HG02970 (cell line): ENCODE results near the gene KRTAP1-1.
"Not testable (repeated sequence)": the region's sequence is repeated elsewhere in the genome, so short reads cannot be mapped to it uniquely, and the experiment has no call there.

Experiments used
- ATAC-seq: cut with Tn5 transposase; IDR thresholded peaks from one replicate; pipeline ENCODE4 v1.9.1; 2021; ENCODE audit warnings: mild to moderate bottlenecking, moderate library complexity, moderate number of reproducible peaks; ENCODE audit not compliant: unreplicated experiment, low FRiP score

The KRTAP1-1 gene

GRCh38 chr17:41040783-41041571, at the start of gene KRTAP1-1:
Gene KRTAP1-1, minus strand, starts transcription at chr17:41041450. Its CDS starts 53 bp downstream, at chr17:41041397.
- not testable (repeated sequence) for ATAC-seq

- not testable (repeated sequence) for ATAC-seq
Measured at GRCh38 chr17:41088760-41089352, 47.6 kb upstream of the KRTAP1-1 start.

GRCh38 chr17:41084100-41084856, 43.0 kb upstream of the KRTAP1-1 start, which contains the start of gene KRTAP4-7:
Gene KRTAP4-7, plus strand, starts transcription at chr17:41084150. Its CDS starts 57 bp downstream, at chr17:41084207.
- not testable (repeated sequence) for ATAC-seq

- ATAC-seq: not testable (repeated sequence)
Measured at GRCh38 chr17:41083427-41083826, 42.2 kb upstream of the KRTAP1-1 start.

GRCh38 chr17:41082626-41083025, 41.4 kb upstream of the KRTAP1-1 start:
- ATAC-seq: no peak

- no peak for ATAC-seq
Measured at GRCh38 chr17:41076788-41077187, 35.5 kb upstream of the KRTAP1-1 start.

GRCh38 chr17:41073676-41074075, 32.4 kb upstream of the KRTAP1-1 start:
- ATAC-seq: no peak

- no peak for ATAC-seq
Measured at GRCh38 chr17:41071606-41072360, 30.5 kb upstream of the KRTAP1-1 start.

GRCh38 chr17:41069031-41069430, 27.8 kb upstream of the KRTAP1-1 start:
- ATAC-seq: no peak

GRCh38 chr17:41067281-41067680, 26.0 kb upstream of the KRTAP1-1 start:
- no peak for ATAC-seq

GRCh38 chr17:41065829-41066624, 24.8 kb upstream of the KRTAP1-1 start, which contains the start of gene KRTAP2-4:
Gene KRTAP2-4, minus strand, starts transcription at chr17:41065879. Its CDS starts 34 bp downstream, at chr17:41065845.
- no peak for ATAC-seq

- ATAC-seq: not testable (repeated sequence)
Measured at GRCh38 chr17:41065016-41065689, 23.9 kb upstream of the KRTAP1-1 start.

GRCh38 chr17:41064301-41064700, 23.1 kb upstream of the KRTAP1-1 start:
- ATAC-seq: no peak

- ATAC-seq: no peak
Measured at GRCh38 chr17:41063449-41063848, 22.2 kb upstream of the KRTAP1-1 start.

GRCh38 chr17:41061964-41062363, 20.7 kb upstream of the KRTAP1-1 start:
- no peak for ATAC-seq

- ATAC-seq: no peak
Measured at GRCh38 chr17:41060052-41060604, 18.9 kb upstream of the KRTAP1-1 start, which contains the start of gene KRTAP2-3. Gene KRTAP2-3, minus strand, starts transcription at chr17:41060114. Its CDS starts 64 bp downstream, at chr17:41060050.

GRCh38 chr17:41059276-41060051, 18.2 kb upstream of the KRTAP1-1 start:
- ATAC-seq: not testable (repeated sequence)

- ATAC-seq: no peak
Measured at GRCh38 chr17:41058741-41059140, 17.5 kb upstream of the KRTAP1-1 start.
